HT-29 (cell line): Measurements from ENCODE around the gene N4BP3. TPM values are rescaled to one million over a fixed set of nuclear protein-coding genes. Genes with fewer than 3 reads are reported as not detected.
"Not testable (repeated sequence)": the region's sequence is repeated elsewhere in the genome, so short reads cannot be mapped to it uniquely, and the experiment has no call there.

Experiments
- DNase-seq: peaks from one replicate; pipeline ENCODE4 v3.0.0-alpha.2; 2015; ENCODE audit warnings: low spot score
- total RNA-seq: library from RNA; depleted of rRNA; stranded (reverse); fragments of >200 nt; shearing (Covaris generic); gene quantifications from 2 replicates; pipeline ENCODE4 v1.2.3, GENCODE V29; 2014

The N4BP3 gene
- total RNA-seq, 1 experiment from 2014 or later = 0.81 TPM

DNA sequence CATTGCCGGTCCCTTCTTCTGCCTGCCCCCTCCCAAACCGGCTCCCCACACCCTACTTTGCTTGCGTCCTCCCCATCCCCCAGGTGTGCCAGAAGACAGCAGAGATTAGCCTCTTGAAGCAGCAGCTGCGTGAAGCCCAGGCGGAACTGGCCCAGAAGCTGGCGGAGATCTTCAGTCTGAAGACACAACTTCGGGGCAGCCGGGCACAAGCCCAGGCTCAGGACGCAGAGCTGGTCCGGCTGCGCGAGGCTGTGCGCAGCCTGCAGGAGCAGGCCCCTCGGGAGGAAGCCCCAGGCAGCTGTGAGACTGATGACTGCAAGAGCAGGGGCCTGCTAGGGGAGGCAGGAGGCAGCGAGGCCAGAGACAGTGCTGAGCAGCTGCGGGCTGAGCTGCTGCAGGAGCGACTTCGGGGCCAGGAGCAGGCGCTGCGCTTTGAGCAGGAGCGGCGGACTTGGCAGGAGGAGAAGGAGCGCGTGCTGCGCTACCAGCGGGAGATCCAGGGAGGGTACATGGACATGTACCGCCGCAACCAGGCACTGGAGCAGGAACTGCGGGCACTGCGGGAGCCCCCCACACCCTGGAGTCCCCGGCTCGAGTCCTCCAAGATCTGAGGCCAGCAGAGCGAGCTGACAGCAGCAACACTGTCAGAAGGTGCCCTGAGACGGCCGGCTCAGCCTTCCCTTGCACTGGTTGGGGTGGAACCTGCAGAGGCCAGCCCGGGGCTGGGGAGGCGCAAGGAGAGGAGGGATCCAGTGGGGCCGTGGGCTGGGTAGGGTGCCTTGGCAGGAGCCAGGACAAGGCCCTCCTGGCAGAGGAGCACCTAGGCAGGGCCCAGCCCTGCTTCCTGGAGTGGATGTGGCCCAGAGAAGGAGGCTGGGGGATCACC, 8.3 kb downstream of the N4BP3 start:
- DNase-seq = no peak

DNA sequence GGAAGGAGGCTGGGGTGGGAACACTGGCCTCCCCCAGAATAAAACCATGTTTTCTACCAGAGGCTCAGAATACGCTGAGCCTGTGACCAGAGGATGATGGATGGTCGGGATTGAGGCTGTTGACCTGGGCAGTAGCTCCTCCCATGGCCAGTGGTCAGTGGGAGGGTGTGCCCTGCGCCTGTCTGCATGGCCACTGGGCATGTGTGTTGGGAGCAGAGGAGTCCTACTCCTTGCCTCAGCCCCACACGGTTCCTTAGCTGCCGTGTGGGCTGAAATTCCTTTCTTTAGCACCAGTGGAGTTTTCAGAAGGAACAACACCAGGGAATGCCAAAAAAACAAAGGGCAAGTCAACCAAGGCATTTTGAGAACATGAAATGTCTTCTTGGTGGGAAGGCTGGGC, 9.0 kb downstream of the N4BP3 start:
- no peak for DNase-seq

DNA sequence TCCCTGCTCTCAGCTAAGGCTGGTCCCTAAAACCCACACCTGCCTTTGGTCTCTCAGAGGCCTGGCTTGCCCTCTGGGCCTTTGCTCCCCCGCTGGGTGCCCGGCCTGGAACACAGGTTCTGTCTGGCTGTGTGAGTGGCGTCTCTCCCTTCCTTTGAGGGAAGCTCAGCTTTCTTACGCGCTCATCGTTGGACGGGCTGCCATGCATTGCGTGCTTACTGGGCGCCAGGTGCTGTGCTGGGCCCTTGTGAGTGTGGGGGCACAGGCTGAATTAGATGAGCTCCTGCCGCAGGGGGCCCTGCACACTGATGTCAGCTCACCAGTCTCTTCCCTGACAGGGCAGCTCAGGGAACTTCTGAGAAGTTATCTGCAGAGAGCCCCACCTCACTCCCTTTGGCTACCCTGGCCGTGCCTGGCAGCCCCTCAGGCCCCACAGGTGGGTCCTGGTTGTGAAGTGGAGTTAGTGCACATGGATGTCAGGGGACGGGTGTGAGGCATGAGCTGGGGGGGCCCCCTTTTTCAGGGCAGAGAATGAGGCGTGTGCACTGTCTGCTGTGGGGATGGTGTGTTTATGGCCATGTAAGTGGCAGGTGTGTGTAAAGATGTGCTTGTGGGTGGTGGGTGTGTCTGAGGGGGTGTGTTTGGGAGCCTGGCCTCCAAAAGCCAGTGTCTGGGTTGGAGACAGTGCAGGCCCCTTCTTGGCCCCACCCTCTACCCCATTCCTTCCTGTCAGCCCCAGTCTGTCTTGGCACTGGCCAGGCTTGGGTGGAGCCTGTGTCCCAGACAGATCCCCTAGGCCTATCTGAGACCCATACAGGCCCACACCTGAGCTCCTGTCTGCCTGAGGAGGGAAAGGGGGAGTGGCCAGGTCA, 10.0 kb downstream of the N4BP3 start:
- DNase-seq = peak; percentile 34

- peak; percentile 82 for DNase-seq
Measured at GRCh38 chr5:178123966-178124925, 10.9 kb downstream of the N4BP3 start.

GRCh38 chr5:178125253-178125906, 12.0 kb downstream of the N4BP3 start:
- no peak for DNase-seq

DNA sequence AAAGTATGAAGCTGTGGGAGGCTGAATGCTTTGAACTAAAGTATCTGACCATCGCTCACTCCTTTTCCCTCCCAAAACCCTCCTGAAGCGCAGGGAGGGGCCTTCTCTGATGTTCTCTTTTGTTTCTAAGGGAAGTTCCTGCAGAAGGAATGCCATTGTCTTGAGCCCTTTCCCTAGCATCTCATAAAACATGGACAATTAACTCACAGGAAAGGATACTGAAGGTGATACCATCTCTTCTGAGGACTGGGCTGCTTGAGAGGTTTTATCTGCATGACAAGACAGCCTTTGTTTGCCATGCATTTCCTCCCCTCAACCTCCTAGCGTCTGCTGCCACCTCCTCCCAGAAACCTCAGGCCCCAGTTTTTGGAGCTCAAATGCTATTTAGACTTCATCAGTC, 13.2 kb downstream of the N4BP3 start:
- DNase-seq = no peak

GRCh38 chr5:178127300-178128009, 14.1 kb downstream of the N4BP3 start:
- not testable (repeated sequence) for DNase-seq

DNA sequence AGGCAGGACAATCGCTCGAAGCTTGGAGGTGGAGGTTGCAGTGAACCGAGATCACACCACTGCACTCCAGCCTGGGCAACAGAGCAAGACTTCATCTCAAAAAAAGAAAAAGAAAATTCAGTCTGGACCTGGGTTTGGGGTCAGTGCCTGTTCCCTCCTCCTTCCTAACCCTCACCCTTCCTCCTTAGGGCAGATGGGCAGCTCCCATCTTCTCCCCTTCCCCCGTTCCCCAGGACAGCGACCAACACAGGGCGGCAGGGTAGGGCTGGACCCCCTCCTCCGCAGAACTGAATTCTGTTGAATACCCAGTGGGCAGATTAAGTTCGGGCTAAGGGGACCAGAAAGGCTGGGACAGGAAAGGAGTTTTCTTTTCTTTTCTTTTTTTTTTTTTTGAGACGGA, 16.0 kb downstream of the N4BP3 start:
- DNase-seq = no peak

DNA sequence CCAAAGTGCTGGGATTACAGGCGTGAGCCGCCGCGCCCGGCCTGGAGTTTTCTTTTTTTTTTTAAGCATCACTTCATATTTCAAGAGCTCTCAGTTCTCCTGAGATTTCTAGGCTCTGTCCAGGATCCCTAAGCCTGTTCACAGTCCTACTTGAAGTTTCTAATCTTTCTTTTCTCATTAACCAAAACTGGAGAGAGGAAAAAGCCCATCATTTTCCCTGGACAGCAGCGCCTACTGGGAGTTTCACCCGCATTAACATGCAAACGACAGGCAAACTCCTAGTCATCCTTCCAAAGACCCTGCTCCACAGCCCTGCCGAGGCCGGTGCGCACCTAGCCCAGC, 16.9 kb downstream of the N4BP3 start:
- DNase-seq = not testable (repeated sequence)

- DNase-seq = peak; percentile 89
Measured at GRCh38 chr5:178130576-178131445, 17.5 kb downstream of the N4BP3 start, which contains the start of gene RMND5B. RMND5B (plus strand) TSS chr5:178131014; CDS start chr5:178138120, 7,106 bp downstream.

- DNase-seq = no peak
Measured at GRCh38 chr5:178131446-178131996, 18.2 kb downstream of the N4BP3 start.

- no peak for DNase-seq
Measured at GRCh38 chr5:178136990-178137389, 23.7 kb downstream of the N4BP3 start.

- DNase-seq = no peak
Measured at GRCh38 chr5:178137991-178138390, 24.7 kb downstream of the N4BP3 start.

GRCh38 chr5:178141550-178141949, 28.2 kb downstream of the N4BP3 start:
- DNase-seq = no peak

DNA sequence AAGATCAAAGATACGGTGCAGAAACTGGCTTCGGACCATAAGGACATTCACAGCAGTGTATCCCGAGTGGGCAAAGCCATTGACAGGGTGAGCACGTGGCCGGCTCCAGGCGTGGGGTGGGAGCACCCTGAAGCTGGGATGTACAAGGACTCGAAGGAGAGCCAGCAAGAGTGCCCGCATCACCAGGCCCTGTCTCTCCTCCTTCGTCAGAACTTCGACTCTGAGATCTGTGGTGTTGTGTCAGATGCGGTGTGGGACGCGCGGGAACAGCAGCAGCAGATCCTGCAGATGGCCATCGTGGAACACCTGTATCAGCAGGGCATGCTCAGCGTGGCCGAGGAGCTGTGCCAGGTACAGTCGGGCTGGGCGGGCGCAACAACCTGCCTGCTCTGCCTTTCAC, 29.3 kb downstream of the N4BP3 start:
- no peak for DNase-seq

DNA sequence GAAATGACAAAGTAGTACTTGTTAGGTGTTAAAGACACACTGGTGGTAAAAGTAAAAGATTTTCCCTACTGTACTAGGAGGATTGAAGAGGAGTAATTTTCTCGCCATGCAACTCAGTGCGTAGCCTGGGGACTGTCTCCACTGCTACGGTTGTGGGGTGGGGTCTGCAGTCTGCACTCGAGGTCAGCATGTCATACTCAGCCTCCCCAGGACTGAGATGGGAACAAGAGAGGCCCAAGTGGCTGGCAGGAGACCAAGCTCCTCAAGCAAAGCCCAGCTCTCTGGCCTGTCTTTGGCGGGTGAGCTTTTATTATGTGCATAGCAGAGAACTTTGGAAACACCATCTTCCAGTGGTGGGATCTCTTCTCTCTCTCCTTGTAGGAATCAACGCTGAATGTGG, 29.9 kb downstream of the N4BP3 start:
- no peak for DNase-seq

DNA sequence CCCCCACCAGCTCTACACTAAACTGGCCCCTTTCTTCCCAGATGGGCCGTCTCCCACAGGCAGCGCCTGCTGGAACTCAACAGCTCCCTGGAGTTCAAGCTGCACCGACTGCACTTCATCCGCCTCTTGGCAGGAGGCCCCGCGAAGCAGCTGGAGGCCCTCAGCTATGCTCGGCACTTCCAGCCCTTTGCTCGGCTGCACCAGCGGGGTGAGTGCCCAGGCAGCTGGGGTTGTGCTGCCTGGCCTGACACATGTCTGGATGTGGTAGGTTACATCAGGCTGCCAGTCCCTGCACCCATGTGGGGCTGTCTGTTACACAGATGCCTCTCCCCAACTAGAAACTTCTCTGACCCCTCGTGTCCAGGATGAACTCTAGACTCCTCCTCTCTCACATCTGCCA, 30.6 kb downstream of the N4BP3 start:
- DNase-seq = no peak

DNA sequence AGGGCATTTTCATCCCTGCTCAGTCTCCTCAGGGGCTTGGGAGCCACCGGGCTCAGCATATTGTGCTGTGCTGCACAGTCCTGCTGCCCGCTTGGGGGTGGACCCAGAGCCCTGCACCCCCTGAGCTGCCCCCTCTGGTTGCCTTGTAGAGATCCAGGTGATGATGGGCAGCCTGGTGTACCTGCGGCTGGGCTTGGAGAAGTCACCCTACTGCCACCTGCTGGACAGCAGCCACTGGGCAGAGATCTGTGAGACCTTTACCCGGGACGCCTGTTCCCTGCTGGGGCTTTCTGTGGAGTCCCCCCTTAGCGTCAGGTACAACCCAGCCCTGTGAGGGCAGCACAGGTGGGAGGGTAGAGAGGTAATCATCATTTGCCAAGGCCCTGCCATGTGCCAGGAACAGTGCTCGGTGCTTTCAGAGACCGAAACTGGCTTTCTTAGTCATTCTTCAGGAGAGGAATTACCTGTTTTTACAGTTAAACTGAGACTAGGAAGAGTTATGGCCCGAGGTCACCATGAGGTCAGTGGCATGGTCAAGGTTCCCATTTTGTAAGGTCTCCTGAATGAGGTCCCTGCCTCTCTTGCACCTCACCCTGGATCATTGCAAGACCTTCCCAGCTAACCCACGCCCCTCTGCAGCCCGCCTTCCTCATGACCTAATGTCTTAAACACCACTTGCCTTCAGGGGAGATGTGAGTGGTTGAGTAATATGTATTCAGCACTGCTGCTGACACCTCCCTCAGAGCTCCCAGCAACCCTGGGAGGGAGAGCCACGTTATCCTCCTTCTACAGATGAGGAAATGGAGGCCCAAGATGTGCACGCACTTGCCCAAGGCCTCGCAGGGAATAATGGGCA, 32.9 kb downstream of the N4BP3 start:
- peak; percentile 84 for DNase-seq
